EL (cell line): ENCODE results near the gene ZNF782.
"Not testable (repeated sequence)": the region's sequence is repeated elsewhere in the genome, so short reads cannot be mapped to it uniquely, and the experiment has no call there.

Experiments
- DNase-seq: peaks from one replicate; pipeline ENCODE4 v3.0.0-alpha.2; 2016

Gene ZNF782

GRCh38 chr9:96852676-96853075, 1.6 kb downstream of the ZNF782 start:
- DNase-seq = peak; percentile 44

GRCh38 chr9:96844040-96844439, 10.3 kb downstream of the ZNF782 start:
- DNase-seq = no peak

- DNase-seq = no peak
These were observed 35.8 kb downstream of the ZNF782 start for GRCh38 chr9:96818533-96818932.

GRCh38 chr9:96817973-96818372, 36.3 kb downstream of the ZNF782 start:
- no peak for DNase-seq

- no peak for DNase-seq
These were observed 40.7 kb downstream of the ZNF782 start for GRCh38 chr9:96813607-96814006.

- not testable (repeated sequence) for DNase-seq
These were observed 55.4 kb downstream of the ZNF782 start for GRCh38 chr9:96798959-96799358.

- no peak for DNase-seq
These were observed 70.3 kb downstream of the ZNF782 start for GRCh38 chr9:96784021-96784420.

- no peak for DNase-seq
These were observed 72.1 kb downstream of the ZNF782 start for GRCh38 chr9:96782235-96782634.

GRCh38 chr9:96781552-96781951, 72.8 kb downstream of the ZNF782 start:
- DNase-seq = no peak

- no peak for DNase-seq
These were observed 75.2 kb downstream of the ZNF782 start for GRCh38 chr9:96779089-96779488.

- DNase-seq = no peak
These were observed 76.9 kb downstream of the ZNF782 start for GRCh38 chr9:96777426-96777864.

- no peak for DNase-seq
These were observed 83.2 kb downstream of the ZNF782 start for GRCh38 chr9:96771124-96771523.

- no peak for DNase-seq
These were observed 84.3 kb downstream of the ZNF782 start for GRCh38 chr9:96769989-96770388.
